Breast epithelium (tissue), 4 donors: ENCODE results near the gene ASIC5. TPM values are rescaled to one million over a fixed set of nuclear protein-coding genes. Genes with fewer than 3 reads are reported as not detected.

Experiments
- DNase-seq, 2 donors: peaks; one replicate each; pipeline ENCODE4 v3.0.0-alpha.2; 2019; ENCODE audit warnings: low spot score in 2 of 2
- H3K27ac ChIP-seq, 2 donors: fragments of 200-600 bp; sonication (generic) in 1 of 2; one replicate each; pipeline ENCODE4 v1.5.1; 2016 to 2019; ENCODE audit warnings: mild to moderate bottlenecking in 1 of 2
- H3K27me3 ChIP-seq, 2 donors: fragments of 200-600 bp; sonication (generic) in 1 of 2; one replicate each; pipeline versions ENCODE4 v1.5.1 to v1.6.0; 2017 to 2019; ENCODE audit warnings: control low read depth in 1 of 2, mild to moderate bottlenecking in 1 of 2
- H3K36me3 ChIP-seq: fragments of 200-600 bp; one replicate; pipeline ENCODE4 v1.5.1; 2019
- H3K4me1 ChIP-seq, 2 donors: fragments of 200-600 bp; sonication (generic); one replicate each; pipeline ENCODE4 v1.5.1; 2016 to 2019; ENCODE audit warnings: control low read depth in 1 of 2
- H3K4me3 ChIP-seq, 3 donors: fragments of 200-600 bp; sonication (generic); 1 replicate in 2 of 3; 2 replicates in 1 of 3; pipeline ENCODE4 v1.5.1; 2016 to 2019; ENCODE audit warnings: mild to moderate bottlenecking in 3 of 3, moderate library complexity in 2 of 3
- H3K9me3 ChIP-seq, 2 donors: fragments of 200-600 bp; sonication (generic) in 1 of 2; one replicate each; pipeline ENCODE4 v1.5.1; 2016 to 2019; ENCODE audit warnings: control low read depth in 1 of 2
- CTCF ChIP-seq, 3 donors: fragments of 450-650 bp; IDR thresholded peaks; one replicate each; pipeline ENCODE4 v1.5.1; 2016 to 2017; ENCODE audit warnings: antibody characterized with exemption in 3 of 3, mild to moderate bottlenecking in 3 of 3, moderate library complexity in 3 of 3
- POLR2A ChIP-seq: fragments of 450-650 bp; IDR thresholded peaks from one replicate; pipeline ENCODE4 v1.6.1; 2016; ENCODE audit warnings: antibody characterized with exemption, mild to moderate bottlenecking, moderate library complexity
- POLR2AphosphoS5 ChIP-seq, 3 donors: sonication (generic); formaldehyde crosslinking; IDR thresholded peaks; one replicate each; pipeline ENCODE4 v1.6.1; 2017; ENCODE audit warnings: antibody characterized with exemption in 3 of 3
- intact Hi-C: fragments of 100-400 bp; cut with DNase I; formaldehyde crosslinking; loops from one replicate; pipeline ENCODE4 v1.15.1; 2023; ENCODE audit warnings: low total_unique reads
- total RNA-seq, 3 donors: library from RNA; depleted of rRNA; stranded (reverse); fragments of >200 nt; gene quantifications; one replicate each; pipeline ENCODE4 v1.1.0, GENCODE V29; 2016

The ASIC5 gene
- total RNA-seq, 3 donors from 2014 or later: not detected

GRCh38 chr4:155807021-155807420, 59.1 kb downstream of the ASIC5 start:
- TF ChIP-seq POLR2AphosphoS5 (IDR thresholded peaks at IDR 0.05) (no peak), POLR2A (no peak), CTCF (IDR thresholded peaks at IDR 0.05) (no peak)
- intact Hi-C loops: no loop called here
- no peaks in the 10 kb centered on the region for H3K4me1 ChIP-seq

GRCh38 chr4:155805016-155805415, 61.1 kb downstream of the ASIC5 start:
- Histone ChIP-seq H3K4me3 (no peak overlapping the region), H3K9me3 (no peaks in the 10 kb centered on the region), H3K27ac (no peak overlapping the region), H3K27me3 (no peaks in the 10 kb centered on the region), H3K36me3 (no peaks in the 10 kb centered on the region), H3K4me1 (no peaks in the 10 kb centered on the region)
- no peak for DNase-seq
- TF ChIP-seq CTCF (IDR thresholded peaks at IDR 0.05): no peak
- TF ChIP-seq POLR2AphosphoS5 (IDR thresholded peaks at IDR 0.05): no peak
- TF ChIP-seq POLR2A: no peak
- intact Hi-C loops: no loop called here

More at GRCh38 chr4:155807021-155807420, 59.1 kb downstream of the ASIC5 start:
- Histone ChIP-seq H3K27ac (no peak overlapping the region), H3K9me3 (no peaks in the 10 kb centered on the region), H3K4me3 (no peak overlapping the region), H3K36me3 (no peaks in the 10 kb centered on the region), H3K27me3 (no peaks in the 10 kb centered on the region)
- no peak for DNase-seq

DNA sequence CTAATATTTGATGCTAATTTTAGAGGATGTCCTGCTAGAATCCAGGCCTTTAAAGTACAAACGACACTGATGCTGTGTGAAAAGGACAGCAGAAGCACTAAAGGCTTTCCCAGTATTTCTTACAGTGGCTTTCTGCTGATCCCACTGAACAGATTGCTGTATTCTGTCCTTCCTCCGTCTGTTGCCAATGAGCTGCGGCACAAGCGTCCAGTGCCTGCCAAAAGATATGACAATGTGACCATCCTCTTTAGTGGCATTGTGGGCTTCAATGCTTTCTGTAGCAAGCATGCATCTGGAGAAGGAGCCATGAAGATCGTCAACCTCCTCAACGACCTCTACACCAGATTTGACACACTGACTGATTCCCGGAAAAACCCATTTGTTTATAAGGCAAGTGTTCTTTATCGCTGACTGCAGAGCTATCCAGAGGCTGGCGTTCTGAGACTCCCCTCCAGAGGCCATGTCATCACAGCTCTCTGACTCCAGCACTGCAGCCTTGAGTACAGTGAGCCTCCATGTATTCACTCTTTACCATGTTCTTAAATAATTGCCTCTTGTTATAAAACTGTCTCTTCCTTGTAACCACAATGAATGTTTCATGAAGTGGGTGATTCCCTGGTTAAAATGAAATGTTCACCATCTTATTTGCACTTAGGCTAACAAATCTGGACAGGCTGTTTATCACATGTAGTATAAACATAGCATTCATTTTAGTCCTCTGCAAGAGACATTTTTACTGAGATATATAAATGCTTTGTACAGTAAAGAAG, 63.7 kb downstream of the ASIC5 start:
- no peaks in the 10 kb centered on the region for H3K9me3 ChIP-seq
- H3K27me3 ChIP-seq: no peaks in the 10 kb centered on the region
- intact Hi-C loops: no loop called here
- H3K27ac ChIP-seq: no peak overlapping the region
- TF ChIP-seq POLR2A: no peak
- no peak for DNase-seq
- no peaks in the 10 kb centered on the region for H3K36me3 ChIP-seq
- H3K4me3 ChIP-seq: no peak overlapping the region
- H3K4me1 ChIP-seq: no peaks in the 10 kb centered on the region

DNA sequence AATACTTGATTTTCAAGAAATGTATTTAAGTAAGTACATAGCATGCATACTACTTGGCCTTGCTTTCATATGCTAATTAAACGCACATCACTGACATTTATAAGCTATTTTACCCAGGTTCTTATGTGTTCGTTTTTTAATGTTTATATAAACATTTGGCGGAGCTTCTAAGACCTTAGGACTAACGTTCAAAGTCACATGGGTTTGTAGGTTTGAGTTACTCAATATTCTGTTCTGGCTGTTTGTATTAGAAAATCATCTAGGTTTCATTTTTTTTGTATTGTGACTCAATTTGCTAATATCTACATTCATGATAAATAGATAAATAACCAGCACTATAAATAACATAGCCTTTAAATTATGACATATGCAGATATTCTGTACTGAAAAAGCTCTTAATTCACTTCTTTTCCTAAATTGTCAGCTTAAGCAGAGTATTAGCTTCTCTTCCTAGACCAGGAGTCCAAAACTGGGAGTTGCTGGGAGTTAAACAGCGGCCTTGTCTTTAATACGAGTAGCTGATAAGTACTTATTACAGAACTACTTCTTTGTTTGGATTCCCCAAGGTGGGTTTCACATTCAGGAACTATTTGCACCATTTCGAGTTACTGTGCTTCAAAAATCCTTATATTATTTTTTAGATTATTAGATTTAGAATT, 65.3 kb downstream of the ASIC5 start:
- Histone ChIP-seq H3K4me1 (no peaks in the 10 kb centered on the region), H3K9me3 (no peaks in the 10 kb centered on the region), H3K36me3 (no peaks in the 10 kb centered on the region), H3K27ac (no peak overlapping the region), H3K27me3 (no peaks in the 10 kb centered on the region), H3K4me3 (no peak overlapping the region)
- TF ChIP-seq POLR2A: no peak
- no peak for TF ChIP-seq CTCF (IDR thresholded peaks at IDR 0.05)
- no peak for TF ChIP-seq POLR2AphosphoS5 (IDR thresholded peaks at IDR 0.05)
- intact Hi-C loops: no loop called here
- DNase-seq: no peak

DNA sequence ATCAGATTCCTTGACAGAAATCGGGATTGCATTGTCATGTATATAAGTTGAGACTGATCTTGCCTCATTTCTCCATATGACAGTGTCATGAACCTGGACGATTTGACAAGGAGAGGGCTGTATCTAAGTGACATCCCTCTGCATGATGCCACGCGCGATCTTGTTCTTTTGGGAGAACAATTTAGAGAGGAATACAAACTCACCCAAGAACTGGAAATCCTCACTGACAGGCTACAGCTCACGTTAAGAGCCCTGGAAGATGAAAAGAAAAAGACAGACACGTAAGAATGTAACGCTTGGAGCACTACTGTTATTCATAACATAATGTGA, 66.3 kb downstream of the ASIC5 start:
- intact Hi-C loops: loop anchor here (5.0 to 10.0 kb wide), 2 partner anchors 355 to 1518 kb away; no protein-coding TSS in a partner anchor
- no peaks in the 10 kb centered on the region for H3K27me3 ChIP-seq
- TF ChIP-seq CTCF (IDR thresholded peaks at IDR 0.05) (no peak), POLR2A (no peak), POLR2AphosphoS5 (IDR thresholded peaks at IDR 0.05) (no peak)
- no peaks in the 10 kb centered on the region for H3K9me3 ChIP-seq
- no peak overlapping the region for H3K4me3 ChIP-seq
- no peak overlapping the region for H3K27ac ChIP-seq
- no peak for DNase-seq
- H3K4me1 ChIP-seq: no peaks in the 10 kb centered on the region
- no peaks in the 10 kb centered on the region for H3K36me3 ChIP-seq
